ENCODE data around the gene TMEM131L.
A peak's percentile ranks its signal among the peaks of the same experiment; 100 is the strongest.

Gene TMEM131L

DNA sequence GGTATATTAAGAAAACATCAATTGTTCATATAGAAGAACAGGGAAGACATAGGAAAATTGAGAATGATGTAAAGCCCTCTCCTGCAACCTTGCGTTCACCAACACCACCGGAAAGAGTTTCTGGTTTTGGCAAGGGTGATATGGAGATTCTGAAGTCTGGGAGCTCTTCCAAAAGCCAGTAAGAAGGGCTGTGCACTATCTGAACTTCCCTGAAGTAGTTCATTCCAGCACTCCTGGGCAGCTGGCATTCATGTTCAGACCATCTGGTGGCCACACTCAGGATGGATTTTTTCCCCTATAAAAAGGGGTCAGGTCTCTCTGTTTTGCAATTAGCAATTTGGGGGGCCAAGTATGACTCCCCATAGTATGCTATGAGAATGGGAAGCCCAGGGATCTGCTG, 202.5 kb downstream of the TMEM131L start:
- DNase-seq = no peak

DNA sequence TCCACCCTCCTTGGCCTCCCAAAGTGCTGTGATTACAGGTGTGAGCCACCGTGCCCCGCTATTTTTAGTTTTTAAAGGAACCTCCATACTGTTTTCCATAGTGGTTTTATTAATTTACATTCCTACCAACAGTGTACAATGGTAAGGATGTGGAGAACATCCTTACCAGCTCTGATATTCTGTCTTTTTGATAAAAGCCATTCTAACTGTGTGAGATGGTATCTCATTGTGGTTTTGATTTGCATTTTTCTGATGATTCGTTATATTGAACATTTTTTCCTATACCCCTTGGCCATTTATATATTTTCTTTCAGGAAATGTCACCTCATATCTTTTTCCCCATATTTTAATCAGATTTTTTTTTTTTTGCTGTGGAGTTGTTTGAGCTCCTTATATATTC, 203.7 kb downstream of the TMEM131L start:
- DNase-seq = no peak

DNA sequence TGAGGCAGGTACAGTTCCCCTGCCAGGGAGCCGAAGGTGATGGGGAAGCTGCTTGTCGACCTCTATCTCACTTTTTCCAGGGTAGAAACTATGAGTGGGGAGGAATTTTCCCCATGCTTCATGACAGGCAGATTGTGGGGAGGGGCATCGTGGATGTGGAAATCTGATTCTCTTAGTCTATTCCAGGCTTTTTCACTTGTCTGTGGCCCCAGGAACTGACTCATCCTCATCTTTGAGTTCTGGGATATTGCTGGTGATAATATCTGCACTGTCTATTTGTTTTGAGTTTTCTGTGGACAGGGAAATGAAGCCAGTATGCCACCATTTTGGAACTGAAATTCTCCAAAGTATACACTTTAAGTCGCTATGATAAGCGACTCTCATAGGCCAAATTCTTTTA, 210.3 kb downstream of the TMEM131L start:
- DNase-seq = no peak

DNA sequence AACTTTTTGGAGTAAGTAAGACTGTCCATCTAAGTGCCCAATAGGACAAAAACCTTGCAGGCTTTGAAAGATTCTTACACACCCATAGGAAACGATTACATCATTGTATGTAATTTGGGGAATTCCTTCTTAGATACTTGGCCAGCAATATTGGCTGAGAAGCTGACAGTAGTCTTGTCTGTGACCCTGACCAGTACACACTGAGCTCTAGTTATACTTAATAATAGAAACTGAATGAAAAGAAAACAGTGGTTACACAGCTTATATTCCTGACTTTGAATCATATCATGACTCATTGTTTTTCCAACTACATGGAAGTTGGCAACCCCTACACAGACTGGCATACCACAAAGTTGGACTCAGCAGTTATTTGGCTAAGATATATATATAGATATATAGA, 210.8 kb downstream of the TMEM131L start:
- DNase-seq = no peak

DNA sequence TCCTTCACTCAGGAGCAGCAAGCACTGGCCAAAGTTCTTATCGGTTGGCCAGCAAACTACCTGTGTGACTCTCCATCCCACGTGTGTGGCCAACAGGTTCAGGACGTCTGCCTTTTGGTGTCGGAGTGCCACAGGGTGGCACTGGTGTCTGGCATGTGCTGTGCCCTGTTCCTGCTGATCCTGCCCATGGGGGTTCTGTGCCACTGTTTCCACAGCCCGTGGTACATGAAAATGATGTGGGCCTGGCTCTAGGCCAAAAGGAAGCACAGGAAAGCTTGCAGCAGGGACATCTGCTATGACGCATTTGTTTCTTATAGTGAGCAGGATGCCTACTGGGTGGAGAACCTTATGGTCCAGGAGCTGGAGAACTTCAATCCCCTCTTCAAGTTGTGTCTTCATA, 213.3 kb downstream of the TMEM131L start:
- no peak for DNase-seq

DNA sequence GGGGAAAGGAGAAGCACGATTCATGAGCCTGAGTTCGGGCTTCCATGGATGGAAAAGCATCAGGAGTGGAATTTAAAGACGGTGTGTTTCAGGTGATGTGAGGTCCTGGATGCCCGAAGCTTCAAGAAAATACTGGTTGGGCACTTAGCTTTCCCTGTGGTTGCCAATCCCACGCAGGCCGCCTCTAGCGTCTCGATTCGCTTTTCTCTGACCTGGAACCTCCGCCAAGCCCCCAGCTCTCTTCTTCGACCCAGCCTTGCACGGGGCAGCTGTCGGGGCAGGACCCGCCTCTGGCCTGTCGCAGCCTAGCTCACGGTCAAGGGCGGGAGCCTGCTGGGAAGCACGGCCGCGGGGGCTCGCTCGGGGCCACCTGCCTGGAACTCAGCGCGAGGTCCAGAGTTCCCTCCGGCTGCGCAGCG, 217.6 kb downstream of the TMEM131L start:
- no peak for DNase-seq

DNA sequence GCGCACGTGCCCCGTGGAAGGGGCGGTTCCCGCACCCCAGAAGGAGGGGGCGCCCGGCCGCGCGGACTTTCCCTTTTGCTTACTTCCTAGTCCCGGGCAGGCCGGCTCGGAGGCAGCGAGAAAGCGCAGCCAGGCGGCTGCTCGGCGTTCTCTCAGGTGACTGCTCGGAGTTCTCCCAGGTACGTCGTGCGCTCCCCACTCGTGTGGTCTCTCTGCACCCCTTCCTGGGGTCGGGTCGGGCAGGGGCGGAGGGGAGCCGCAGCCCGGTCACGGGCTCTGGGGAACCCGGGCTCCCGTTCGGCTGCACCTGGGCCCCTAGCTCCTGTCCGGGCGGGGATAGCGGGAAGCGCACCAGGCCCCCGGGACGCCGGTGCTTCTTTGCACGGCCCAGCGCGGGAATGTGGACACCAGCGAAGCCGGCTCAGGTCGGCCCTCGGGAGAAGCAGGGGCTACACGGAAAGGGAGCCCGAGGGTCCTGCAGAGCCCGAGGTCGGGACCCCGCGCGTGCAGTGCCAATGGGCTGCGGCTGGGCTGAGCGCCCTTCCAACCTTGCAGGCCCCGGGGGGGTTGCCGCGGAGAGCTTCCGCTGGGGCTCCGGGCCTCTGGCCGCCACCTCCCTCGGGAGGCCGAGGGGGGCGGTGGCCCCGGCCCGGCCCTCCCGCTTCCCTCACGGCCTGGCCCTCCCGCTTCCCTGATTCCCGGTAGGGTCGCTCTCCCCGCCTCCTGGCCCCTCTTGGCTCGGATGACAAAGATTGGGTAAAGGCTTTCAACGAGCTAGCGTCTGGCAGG, 218.2 kb downstream of the TMEM131L start, which contains the start of gene TLR2:
Gene TLR2 (plus strand): TSS at position 99 of the 789 bp plus-strand sequence. CDS start 18,628 bp downstream, outside the sequence.
- DNase-seq = peak; percentile 68

DNA sequence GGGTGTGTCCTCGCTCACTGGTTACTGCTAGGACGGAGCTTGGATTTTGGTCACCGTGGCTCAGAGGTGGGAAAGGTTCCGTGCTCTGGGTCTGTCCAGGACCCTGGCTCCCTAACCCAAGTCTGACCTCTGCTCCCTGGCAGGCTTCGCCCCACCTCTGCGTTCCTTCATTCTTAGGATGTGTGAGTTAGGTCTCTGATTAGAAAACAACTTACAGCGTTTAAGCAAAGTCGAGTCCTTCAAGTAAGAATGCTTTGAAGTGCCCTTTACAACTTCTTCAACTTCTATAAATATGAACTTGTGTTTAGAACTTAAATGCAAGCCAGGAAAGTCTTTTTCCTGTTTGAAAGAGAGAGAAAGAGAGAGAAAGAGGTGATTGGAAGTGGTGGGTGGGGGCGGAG, 218.8 kb downstream of the TMEM131L start:
- peak; percentile 27 for DNase-seq

Measured in stimulated activated CD8-positive, alpha-beta memory T cell treated with anti-CD3 and anti-CD28 coated beads, Interleukin-4, amount 100 ng/mL, for 48 hours (primary cell).